ENCODE measurements around the gene SPATA13.

The SPATA13 gene

DNA sequence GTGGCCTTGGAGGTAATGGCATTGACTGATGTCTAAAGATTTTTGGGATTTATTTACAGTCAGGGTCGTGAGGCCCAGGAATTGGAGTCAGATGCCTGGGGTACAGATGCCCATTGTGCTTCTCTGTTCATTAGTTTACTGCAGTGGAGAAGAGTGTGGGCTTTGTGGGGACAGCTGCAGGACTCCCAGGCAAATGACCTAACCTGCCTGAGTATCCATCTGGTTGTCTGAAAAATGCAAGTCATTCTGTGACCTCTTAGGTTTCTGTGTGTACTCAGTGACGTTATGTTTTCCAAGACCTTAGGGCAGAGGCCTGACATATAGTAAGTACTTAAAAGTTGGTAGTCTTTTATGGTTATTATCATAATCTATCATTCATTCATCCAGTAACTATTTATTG lies 60.5 kb downstream of the SPATA13 start:
- DNase-seq (ENCODE audit: low read depth in 3 of 3, low spot score in 1 of 3), result no peak

DNA sequence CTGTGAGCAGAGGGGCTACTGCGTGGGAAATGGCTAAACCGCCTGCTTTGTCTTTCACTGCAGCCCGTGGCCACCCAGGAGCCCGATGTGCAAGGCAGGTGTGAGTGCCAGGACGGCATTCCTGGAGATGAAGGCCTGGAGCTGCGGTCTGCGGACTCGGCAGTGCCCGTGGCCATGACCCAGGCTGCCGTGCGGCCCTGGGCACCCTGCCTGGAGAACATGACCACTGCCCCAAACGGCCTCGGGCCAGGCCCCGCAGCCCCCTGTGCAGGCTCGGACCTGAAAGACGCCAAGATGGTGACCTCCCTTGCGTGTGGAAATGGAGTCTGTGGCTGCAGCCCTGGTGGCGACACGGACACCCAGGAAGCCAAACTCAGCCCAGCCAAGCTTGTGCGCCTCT lies 62.2 kb downstream of the SPATA13 start:
- no peak for DNase-seq (ENCODE audit: low read depth in 3 of 3, low spot score in 1 of 3)

DNA sequence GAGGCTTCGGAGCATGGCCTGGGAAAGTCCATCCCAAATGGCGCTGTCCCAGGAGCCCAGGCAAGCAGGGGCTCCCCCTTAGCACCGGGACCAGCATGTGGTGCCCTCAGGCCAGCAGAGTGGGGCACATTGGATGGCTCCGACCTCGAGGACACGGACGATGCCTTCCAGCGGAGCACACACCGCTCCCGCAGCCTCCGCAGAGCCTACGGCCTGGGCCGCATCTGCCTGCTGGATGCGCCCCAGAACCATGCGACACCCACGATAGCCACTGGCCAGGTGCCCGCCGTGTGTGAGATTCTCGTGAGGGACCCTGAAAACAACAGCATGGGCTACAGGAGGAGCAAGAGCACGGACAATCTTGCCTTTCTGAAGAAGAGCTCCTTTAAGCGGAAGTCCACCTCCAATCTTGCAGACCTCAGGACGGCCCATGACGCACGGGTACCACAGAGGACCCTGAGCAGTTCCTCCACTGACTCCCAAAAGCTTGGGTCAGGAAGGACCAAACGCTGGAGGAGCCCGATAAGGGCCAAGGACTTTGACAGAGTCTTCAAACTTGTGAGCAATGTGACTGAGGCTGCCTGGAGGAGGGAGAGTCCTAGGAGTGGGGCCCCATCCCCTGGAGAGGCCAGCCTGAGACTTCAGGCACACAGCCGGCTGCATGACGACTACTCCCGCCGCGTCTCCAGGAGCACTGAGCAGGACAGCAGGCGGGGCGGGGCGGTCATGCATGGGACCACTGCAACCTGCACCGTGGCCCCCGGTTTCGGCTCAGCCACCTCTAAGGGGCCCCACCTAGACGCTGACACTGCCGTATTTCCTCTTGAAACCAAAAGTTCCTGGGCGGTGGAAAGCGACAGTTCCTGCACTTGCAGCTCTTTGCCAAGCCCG lies 63.1 kb downstream of the SPATA13 start:
- no peak for DNase-seq (ENCODE audit: low read depth in 3 of 3, low spot score in 1 of 3)

DNA sequence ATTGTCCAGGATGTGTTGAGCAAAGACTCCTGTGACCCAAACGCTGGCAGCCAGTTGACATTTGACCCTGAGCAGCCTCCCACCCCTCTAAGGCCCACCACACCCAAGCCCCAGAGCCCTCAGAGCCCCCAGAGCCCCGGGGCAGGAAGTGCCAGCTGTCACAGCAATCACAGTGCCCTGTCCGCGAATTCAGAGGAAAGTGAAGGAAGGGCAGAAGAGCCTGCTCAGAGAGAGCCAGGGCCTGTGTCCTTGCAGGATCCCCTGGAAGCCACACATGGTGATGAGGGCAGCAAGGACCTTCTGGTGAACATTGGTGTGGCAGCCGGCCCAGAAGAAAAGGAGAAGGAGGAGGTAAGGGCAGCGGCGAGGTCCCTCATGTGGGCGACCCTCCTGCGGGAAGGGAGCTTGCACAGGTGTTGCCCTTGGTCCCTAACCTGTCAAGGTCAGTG lies 63.7 kb downstream of the SPATA13 start:
- DNase-seq (ENCODE audit: low read depth in 3 of 3, low spot score in 1 of 3), result no peak

DNA sequence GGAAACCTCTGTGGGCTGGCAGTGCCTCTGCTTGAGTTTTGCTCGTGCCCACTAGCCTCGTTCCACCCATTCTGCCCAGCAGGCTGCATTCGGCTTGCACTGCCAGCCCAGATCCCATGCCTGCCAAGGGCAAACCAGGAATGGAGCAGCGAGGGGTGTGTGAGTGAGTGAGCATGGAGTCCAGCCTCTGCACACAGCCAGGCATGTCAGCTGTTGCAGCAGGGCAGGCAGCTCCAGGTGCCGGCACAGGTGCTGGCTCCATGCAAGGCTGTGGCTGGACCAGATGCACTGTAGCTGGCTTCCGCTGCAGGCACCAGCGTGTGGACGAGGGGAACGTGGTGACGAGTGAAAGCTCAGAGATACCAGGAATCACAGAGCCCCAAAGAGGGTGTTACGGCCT lies 64.5 kb downstream of the SPATA13 start:
- DNase-seq (ENCODE audit: low read depth in 3 of 3, low spot score in 1 of 3), result no peak

DNA sequence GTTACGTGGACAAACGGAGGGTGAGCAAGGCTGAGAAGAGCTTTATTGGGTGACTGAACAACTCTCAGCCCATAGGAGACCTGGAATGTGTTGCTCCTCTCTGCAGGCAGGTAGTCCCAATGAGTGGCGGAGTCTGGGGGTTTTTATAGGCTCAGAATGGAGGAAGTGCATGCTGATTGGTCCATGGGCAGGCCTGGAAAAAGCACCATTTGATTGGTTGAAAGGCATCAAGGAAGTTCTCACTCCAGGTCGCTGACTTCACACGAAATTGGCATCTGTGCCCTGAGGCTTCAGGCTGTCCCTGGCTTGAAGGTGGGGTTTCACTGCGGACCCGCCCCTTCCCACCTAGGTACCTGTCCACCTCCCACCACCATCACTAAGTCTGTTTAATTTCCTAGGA lies 65.4 kb downstream of the SPATA13 start:
- no peak for DNase-seq (ENCODE audit: low read depth in 3 of 3, low spot score in 1 of 3)

DNA sequence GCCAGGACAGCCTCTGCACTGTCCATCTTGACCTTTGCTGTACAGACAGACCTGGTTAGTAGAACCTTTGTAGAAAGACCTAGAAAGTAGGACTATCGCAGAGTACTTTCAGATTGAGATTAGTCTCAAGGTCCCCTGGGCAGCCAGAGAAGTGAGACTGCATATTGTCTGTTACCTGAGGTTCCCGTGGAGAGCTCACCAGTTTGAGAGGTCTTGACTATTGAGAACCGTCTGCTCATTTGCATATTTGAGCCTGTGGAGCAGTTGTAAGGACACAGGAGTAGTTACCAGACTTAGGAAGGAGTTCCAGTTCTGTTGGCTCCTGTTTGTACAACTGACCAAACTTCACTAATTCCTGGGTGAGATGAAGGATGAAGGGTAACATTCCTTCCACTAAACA lies 66.2 kb downstream of the SPATA13 start:
- no peak for DNase-seq (ENCODE audit: low read depth in 3 of 3, low spot score in 1 of 3)

DNA sequence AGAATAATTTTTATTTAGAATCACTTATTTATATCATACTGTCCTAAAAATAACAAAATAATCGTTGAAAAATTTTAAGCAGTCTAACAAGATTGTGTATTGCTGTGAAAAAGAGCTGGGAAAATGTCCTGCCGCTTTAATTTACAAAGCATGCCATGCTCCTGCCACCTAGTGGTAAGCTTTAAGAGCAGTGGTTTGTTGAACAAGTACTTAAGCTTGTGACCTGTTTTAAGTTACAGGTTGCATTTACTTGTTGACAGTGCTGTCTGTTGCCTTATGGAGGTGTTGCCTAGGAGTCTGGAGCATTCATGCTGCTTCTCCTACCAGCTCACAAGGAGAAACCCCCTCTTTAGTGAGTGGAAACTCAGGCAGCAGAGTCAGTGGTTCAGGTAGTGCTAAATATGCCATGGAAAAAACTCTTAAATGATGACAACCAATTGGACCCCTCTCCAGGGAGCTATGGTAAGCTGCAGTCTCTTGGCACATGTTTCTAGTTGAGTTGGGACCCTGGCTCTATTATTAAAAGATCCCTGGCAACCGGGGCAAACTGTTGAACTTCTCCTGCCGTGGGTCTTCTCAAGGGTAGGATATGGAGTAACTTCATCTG lies 68.4 kb downstream of the SPATA13 start:
- DNase-seq (ENCODE audit: low read depth in 3 of 3, low spot score in 1 of 3), result no peak

DNA sequence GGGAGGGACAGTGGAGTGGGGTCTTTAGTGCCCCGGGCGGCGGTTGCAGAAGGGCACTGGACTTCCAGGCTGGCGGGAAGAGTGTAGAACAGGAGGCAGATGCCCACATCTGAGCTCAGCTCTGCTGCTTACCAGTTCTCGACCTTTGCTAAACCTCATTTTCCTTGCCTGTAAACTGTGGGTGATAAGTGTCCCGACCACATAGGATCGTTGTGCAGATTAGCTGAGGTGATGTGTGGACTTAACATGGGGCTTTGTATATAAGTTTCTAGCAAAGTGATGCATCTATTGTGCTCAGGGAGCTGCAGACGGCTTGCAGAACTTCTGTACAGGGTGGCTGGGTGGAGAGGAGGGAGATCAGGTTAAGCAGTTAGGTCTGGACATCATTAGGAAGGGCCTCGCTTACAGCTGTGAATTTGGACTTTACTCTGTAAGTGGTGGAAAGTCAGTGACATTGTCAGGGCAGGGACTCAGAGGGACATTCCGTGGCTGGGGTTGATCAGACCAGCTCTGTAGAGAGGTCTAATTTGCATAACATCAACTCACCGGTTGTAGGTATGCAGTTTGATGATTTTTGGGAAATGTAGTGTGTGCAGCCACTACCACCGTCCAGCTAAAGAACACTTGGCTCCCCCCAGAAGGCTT lies 70.0 kb downstream of the SPATA13 start:
- no peak for DNase-seq (ENCODE audit: low read depth in 3 of 3, low spot score in 1 of 3)

DNA sequence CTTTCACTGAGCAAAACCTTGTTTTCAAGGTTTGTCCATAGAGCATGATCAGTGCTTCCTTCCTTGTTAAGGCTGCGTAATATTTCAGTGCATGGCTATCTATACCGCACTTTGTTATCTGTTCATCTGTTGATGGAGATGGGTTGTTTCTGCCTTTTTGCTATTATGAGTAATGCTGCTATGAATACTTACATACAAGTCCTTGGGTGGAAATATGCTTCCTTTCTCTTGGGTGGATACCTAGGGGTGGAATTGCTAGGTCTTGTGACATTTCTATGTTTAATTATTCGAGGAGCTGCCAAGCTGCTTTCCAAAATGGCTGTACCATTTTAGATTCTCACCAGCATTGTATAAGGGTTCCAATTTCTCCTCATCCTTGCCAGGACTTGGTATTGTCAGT lies 70.9 kb downstream of the SPATA13 start:
- no peak for DNase-seq (ENCODE audit: low read depth in 3 of 3, low spot score in 1 of 3)

DNA sequence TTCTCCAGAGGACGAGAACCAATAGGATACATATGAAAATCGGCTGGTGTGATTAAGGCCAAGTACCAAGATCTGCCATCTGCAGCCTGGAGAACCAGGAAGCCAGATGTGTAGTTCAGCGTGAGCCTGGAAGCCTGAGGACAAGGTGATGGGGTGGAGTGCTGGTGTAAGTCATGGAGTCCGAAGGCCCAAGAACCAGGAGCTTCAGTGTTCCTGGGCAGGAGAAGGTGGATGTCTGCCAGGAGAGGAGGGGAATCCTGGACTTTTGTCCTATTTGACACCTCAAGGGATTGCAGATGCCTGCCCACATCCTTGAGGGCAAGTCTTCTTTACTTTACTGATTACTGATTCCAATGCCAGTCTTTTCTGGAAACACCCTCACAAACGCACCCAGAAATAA lies 71.5 kb downstream of the SPATA13 start:
- no peak for DNase-seq (ENCODE audit: low read depth in 3 of 3, low spot score in 1 of 3)

DNA sequence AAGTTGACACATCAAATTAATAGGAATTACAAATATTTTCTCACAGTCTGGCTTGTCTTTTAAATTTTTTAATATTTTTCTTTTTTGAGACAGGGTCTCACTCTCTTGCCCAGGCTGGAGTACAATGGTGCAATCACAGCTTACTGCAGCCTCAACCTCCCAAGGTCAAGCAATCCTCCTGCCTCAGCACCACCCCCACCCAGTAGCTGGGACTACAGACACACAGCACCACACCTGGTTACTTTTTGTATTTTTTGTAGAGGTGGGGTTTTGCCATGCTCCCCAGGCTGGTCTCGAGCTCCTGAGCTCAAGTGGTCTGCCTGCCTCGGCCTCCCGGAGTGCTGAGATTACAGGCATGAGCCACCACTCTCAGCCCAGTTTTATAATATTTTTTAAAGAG lies 72.0 kb downstream of the SPATA13 start:
- DNase-seq (ENCODE audit: low read depth in 3 of 3, low spot score in 1 of 3), result no peak

DNA sequence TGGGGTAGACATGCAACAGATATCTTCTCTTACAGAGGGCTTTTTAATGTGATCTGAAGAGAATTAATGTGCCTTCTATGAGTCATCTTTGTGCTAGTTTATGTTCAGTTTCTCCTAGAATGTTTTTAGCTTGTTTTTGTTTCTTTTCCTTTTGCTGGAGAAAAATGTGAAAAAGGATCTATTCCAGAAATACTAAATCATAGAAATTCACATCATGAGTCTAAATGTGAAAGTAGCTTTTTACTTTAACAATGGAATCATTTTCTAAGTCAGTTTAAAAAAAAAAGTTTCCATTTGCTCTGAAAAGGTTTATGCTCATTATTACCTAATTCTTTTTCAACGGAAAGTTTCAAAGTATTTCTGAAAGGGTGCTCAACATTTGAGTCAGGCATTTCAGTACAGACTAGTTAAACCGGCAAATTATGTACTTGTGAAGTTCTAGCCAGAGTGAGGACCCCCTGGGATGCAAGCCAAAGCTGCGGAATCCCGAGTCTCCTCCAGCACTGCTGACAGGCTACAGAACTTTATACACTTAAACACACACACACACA lies 72.9 kb downstream of the SPATA13 start:
- DNase-seq (ENCODE audit: low read depth in 3 of 3, low spot score in 1 of 3), result no peak

DNA sequence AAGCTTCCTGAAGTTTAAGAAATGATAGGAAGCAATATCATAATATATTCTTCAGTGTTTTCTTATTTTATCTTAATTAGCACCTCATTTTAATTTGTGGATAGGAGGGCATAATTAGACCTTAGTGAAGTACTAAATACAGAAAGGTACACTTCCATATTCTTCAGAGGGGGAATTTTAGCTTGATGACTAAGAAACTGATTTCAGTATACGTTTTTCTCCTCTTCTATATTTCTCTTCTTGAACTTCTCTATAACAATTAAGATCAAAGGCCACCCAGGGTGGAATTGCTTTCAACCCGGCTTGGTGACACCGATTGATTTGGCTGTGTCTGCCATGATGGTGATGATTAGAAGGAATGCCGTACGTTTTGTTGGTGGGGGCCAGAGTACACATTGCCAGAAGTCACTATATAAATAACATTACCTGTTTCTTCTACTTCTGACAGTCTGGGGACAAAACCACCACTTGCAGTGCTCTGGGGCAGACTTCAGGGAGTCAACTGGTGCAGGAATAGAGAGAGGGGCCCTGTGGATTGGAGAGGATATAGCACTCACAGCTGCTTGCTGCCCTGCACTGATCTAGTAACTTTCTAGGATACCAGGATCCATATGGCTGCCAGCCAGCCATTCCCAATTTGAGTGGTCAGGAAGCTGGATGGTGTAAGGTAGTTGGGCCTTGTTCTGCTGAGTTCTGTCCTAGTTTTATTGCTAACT lies 73.8 kb downstream of the SPATA13 start:
- DNase-seq (ENCODE audit: low read depth in 3 of 3, low spot score in 1 of 3), result no peak

DNA sequence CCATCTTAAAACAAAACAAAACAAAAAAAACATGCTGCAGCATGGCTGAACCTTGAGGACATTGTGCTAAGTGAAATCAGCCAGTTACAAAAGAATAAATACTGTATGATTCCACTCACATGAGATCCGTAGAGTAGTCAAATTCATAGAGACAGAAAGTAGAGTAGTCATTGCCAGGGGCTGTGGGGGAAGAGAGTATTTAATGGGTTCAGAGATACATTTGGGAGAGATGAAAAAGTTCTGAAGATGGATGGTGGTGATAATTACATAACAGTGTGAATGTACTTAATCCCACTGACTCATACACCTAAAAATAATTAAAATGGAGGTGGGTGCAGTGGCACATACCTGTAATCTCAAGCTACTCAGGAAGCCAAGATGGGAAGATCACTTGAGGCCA lies 76.8 kb downstream of the SPATA13 start:
- no peak for DNase-seq (ENCODE audit: low read depth in 3 of 3, low spot score in 1 of 3)

DNA sequence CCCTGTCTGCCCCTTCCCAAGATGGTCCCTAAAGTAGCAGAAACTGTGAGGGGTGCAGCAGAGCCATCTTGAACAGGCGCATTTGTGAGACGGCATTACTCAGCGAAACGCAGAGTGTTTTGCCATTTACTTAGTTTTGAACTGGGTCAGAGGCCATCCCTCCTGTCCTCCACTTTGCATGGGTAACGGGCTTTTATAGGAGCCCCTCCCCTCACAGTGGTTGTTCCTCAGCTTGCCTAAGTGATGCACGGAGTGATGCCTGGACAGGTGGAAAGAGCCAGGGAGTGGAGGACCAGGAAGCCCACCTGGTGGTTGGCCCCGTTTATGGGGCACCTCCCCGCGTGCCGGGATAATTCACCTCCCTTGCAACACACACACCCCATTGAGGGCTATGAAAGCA lies 80.8 kb downstream of the SPATA13 start:
- no peak for DNase-seq (ENCODE audit: low read depth in 3 of 3, low spot score in 1 of 3)

DNA sequence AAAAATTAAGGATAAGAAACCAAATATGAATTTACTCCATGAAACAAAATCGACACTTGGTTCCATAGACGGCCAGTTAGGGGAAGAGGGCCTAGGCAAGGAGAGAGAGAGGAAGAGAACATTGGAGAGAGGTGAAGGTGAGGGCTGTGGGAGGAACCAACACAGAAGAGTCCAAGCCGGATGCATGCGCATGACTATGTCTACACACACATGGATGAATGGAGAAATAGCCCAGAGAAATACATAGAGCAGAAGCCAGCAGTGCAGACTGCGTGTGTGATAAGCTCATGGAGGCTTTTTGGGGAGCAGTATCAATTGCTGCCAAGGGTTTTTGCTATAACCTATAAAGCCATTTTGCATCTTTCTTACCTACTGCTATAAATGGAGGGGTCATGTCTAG lies 81.6 kb downstream of the SPATA13 start:
- DNase-seq (ENCODE audit: low read depth in 3 of 3, low spot score in 1 of 3), result no peak

DNA sequence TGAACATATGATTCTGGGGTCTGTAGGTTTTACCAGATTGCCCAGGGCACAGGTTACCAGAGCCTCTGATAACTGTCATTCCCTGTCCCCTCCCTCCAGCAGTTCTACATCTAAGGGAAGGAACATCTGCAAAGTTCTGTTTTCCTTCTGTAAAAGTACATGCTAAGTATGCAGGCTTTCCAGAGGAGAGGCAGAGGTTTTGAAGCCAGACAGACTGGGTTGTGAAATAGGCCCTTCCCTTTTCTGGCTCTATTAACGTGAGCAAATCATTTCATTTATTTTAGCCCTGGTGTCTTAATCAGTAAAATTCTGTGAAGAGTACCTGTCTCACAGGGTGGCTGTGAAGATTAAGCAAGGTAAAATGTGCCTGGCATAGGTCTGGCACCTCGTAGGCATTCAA lies 82.8 kb downstream of the SPATA13 start:
- no peak for DNase-seq (ENCODE audit: low read depth in 3 of 3, low spot score in 1 of 3)

DNA sequence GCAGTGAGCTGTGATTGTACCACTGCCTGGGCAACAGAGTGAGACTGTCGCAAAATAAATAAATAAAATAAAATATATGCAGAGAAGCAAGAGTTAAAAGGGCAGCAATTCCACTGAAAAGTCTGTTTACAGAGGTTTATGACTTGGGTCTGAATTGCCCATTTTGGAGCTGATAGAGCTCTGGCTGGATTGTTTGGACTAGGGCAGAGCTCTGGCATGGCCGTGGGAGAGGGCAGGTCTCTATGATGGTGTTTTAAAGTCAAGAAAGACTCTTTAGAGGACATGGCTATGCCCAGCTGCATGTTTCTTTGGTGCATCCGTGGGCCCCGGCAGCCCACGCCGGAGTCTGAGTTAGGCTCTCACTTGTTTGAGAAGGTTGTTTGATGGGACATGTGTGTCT lies 84.3 kb downstream of the SPATA13 start:
- no peak for DNase-seq (ENCODE audit: low read depth in 3 of 3, low spot score in 1 of 3)

DNA sequence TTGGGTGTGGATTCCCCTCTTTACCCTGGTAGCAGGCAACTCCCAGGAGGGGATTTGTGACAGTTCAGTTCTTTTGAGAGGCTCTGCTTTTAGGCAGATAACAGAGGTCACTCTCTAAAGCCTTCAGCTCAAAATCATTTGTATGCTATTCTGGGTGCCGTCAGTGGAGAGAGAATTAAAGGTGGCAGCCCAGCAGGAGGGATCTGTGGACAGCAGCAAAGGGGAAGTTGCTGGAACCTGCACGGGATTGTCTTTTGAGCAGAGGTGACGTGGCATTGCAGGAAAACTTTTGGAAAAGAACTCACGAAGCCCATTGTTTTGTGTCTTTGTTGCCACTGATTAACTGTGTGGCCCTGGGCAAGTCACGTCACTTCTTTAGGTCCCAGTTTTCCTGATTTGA lies 86.5 kb downstream of the SPATA13 start:
- DNase-seq (ENCODE audit: low read depth in 3 of 3, low spot score in 1 of 3), result no peak

DNA sequence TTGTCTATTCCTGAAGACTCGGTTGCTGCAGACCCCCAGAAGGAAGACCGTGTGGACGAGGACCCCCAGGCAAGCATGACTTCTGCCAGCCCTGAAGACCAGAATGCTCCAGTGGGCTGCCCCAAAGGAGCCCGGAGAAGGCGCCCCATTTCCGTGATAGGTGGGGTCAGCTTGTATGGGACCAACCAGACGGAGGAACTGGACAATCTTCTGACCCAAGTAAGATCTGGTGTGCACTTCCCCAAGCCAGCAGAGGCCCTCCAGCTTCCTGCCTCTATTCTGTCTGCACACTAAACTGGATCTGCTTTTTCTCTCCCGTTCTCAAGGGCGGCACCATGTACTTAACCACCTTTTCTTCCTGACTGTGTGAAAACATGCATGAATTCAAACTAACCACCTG lies 89.1 kb downstream of the SPATA13 start:
- no peak for DNase-seq (ENCODE audit: low read depth in 3 of 3, low spot score in 1 of 3)
